CD4-positive, CD25-positive, alpha-beta regulatory T cell (primary cell): ENCODE results near the gene CLCN6. TPM values are rescaled to one million over a fixed set of nuclear protein-coding genes. Genes with fewer than 3 reads are reported as not detected.

Experiments used
- ATAC-seq, 2 donors: fragments of 150-1000 bp; cut with Tn5 transposase; one replicate each; pipeline ENCODE4 v1.10.0; 2021; ENCODE audit warnings: low read depth in 2 of 2, moderate number of reproducible peaks in 2 of 2, moderate library complexity in 1 of 2
- DNase-seq, 3 donors: peaks; one replicate each; pipeline versions ENCODE4 v3.0.0 to v3.0.0-alpha.2; 2012 to 2022; ENCODE audit warnings: mixed read lengths in 1 of 3
- H3K27ac ChIP-seq: one replicate; pipeline ENCODE4 v1.7.0; 2013; ENCODE audit warnings: mild to moderate bottlenecking, low read length; ENCODE audit not compliant: insufficient read depth, poor library complexity, severe bottlenecking
- H3K27me3 ChIP-seq: one replicate; pipeline ENCODE4 v1.7.0; 2013; ENCODE audit warnings: low read length; ENCODE audit not compliant: control insufficient read depth, insufficient read depth
- H3K36me3 ChIP-seq: one replicate; pipeline ENCODE4 v1.7.0; 2013; ENCODE audit warnings: mild to moderate bottlenecking, low read length, moderate library complexity; ENCODE audit not compliant: control insufficient read depth, insufficient read depth
- H3K4me1 ChIP-seq: 2 replicates; pipeline ENCODE4 v1.7.0; 2013; ENCODE audit warnings: mild to moderate bottlenecking, low read length; ENCODE audit not compliant: insufficient read depth, control insufficient read depth, poor library complexity, severe bottlenecking
- H3K4me3 ChIP-seq: one replicate; pipeline ENCODE4 v1.7.0; 2013; ENCODE audit warnings: low read depth, mild to moderate bottlenecking, low read length, moderate library complexity
- H3K9me3 ChIP-seq, 2 experiments: 1 replicate in 1 of 2; 2 replicates in 1 of 2; pipeline ENCODE4 v1.7.0; 2013; ENCODE audit warnings: low read length in 2 of 2, mild to moderate bottlenecking in 1 of 2, moderate library complexity in 1 of 2; ENCODE audit not compliant: control insufficient read depth in 2 of 2
- H3K27ac Mint-ChIP-seq, 3 donors: one replicate each; pipeline ENCODE4 v1.8.0; 2020 to 2022; ENCODE audit warnings: mild to moderate bottlenecking in 3 of 3, mixed read lengths in 3 of 3, moderate library complexity in 2 of 3
- H3K27me3 Mint-ChIP-seq: one replicate; pipeline ENCODE4 v1.8.0; 2022; ENCODE audit warnings: mild to moderate bottlenecking, mixed read lengths
- H3K36me3 Mint-ChIP-seq: one replicate; pipeline ENCODE4 v1.8.0; 2020; ENCODE audit warnings: mixed read lengths
- H3K4me1 Mint-ChIP-seq, 4 donors: one replicate each; pipeline ENCODE4 v1.8.0; 2020 to 2022; ENCODE audit warnings: mixed read lengths in 4 of 4, mild to moderate bottlenecking in 1 of 4
- H3K4me3 Mint-ChIP-seq, 4 donors: one replicate each; pipeline ENCODE4 v1.8.0; 2020 to 2022; ENCODE audit warnings: mild to moderate bottlenecking in 4 of 4, mixed read lengths in 4 of 4, moderate library complexity in 3 of 4
- H3K9me3 Mint-ChIP-seq, 7 donors: one replicate each; pipeline ENCODE4 v1.8.0; 2020 to 2022; ENCODE audit warnings: mixed read lengths in 7 of 7, mild to moderate bottlenecking in 3 of 7, moderate library complexity in 2 of 7
- polyA plus RNA-seq, 4 donors: library from polyadenylated mRNA; unstranded; fragments of 300-500 nt; fragmentation: Illumina TruSeq; gene quantifications; one replicate each; pipeline ENCODE4 v1.2.3, GENCODE V29; 2021
- total RNA-seq: library from RNA; stranded (reverse); gene quantifications from one replicate; pipeline ENCODE4 v1.2.3, GENCODE V29; 2022

The CLCN6 gene
- total and polyA plus RNA-seq, 5 donors from 2014 or later, result 1.6 to 13.5 (median 2.4) TPM

DNA sequence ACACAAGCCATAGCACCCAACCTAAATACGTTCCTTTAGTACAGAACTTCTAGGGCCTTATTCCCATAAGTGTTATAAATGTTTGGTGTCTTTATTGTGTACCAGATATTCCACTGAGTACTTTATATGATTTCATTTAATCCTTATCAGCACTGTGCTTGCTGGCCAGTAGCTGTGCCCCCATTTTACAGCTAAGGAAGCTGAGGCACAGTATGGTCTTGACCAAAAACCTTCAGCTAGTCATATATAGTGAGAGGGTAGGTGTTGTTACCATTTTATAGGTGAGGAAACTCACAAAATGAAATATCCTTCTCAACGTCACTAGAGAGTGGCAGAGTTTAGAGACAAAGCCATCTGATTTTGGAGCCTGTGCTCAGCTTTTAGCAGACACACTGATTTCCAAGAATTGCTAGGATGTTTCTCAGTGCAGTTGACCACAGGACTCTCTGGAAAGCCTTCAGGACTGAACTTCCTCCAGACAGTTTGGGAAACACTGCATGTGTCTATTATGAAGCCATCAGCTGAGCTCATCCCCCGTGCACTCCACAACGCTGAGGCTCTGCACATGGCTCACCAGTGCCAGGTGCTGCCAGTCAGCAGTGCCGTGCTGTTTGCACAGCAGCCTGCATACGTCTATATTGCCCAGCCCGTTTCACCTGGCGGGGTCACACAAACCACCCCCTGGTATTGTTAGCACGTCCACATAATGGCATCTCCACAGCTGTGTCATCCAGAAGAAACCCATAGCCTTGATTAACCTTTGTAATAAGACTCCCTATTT is 26.1 kb downstream of the CLCN6 start:
- Mint-ChIP-seq H3K9me3 (no peaks in the 10 kb centered on the region), H3K27ac (no peak overlapping the region), H3K4me3 (no peak overlapping the region), H3K4me1 (no peaks in the 10 kb centered on the region), H3K27me3 (no peaks in the 10 kb centered on the region), H3K36me3 (peaks cover 22% of the 10 kb centered on the region)
- H3K36me3 ChIP-seq, result peaks cover 60% of the 10 kb centered on the region
- DNase-seq, result no peak
- H3K27me3 ChIP-seq, result no peaks in the 10 kb centered on the region
- H3K9me3 ChIP-seq, result no peaks in the 10 kb centered on the region
- H3K4me3 ChIP-seq, result no peak overlapping the region
- H3K4me1 ChIP-seq, result no peaks in the 10 kb centered on the region
- ATAC-seq, result no peak
- no peak overlapping the region for H3K27ac ChIP-seq

DNA sequence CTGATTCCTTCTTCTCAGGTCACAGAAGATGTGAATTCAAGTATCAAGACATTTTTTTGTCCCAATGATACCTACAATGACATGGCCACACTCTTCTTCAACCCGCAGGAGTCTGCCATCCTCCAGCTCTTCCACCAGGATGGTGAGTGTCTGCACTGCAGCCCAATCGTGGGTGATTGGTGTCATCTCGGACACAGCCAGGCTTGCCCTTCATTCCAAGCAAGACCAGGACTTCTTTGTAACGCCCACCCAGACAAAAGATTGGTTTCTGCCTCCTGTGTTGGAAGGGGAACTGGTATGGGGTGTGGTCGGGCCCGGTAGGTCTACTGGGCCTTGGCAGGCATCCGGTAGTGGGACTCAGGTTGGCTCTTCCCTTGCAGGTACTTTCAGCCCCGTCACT is 27.5 kb downstream of the CLCN6 start:
- H3K27me3 ChIP-seq, result no peaks in the 10 kb centered on the region
- H3K36me3 ChIP-seq, result peaks cover 64% of the 10 kb centered on the region
- DNase-seq, result no peak
- H3K4me3 Mint-ChIP-seq, result no peak overlapping the region
- no peaks in the 10 kb centered on the region for H3K27me3 Mint-ChIP-seq
- H3K27ac ChIP-seq, result no peak overlapping the region
- peaks cover 24% of the 10 kb centered on the region for H3K36me3 Mint-ChIP-seq
- H3K4me1 ChIP-seq, result no peaks in the 10 kb centered on the region
- no peak overlapping the region for H3K27ac Mint-ChIP-seq
- H3K9me3 Mint-ChIP-seq, result no peaks in the 10 kb centered on the region
- H3K4me3 ChIP-seq, result no peak overlapping the region
- no peaks in the 10 kb centered on the region for H3K9me3 ChIP-seq
- H3K4me1 Mint-ChIP-seq, result peaks cover 0 to under 1% (median under 1%) of the 10 kb centered on the region in 4 donors
- no peak for ATAC-seq

DNA sequence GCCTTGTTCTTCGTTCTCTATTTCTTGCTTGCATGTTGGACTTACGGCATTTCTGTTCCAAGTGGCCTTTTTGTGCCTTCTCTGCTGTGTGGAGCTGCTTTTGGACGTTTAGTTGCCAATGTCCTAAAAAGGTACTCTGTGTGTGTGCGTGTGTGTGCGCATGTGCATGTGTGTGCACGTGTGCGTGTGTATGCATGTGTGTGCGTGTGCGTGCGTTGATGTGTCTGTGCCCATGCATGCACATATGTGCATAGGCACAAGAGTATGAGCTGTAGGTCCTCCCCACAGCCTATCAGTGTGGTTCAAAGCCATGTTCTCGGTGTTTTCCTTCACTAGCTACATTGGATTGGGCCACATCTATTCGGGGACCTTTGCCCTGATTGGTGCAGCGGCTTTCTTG is 27.9 kb downstream of the CLCN6 start:
- no peak overlapping the region for H3K4me3 Mint-ChIP-seq
- H3K27ac ChIP-seq, result no peak overlapping the region
- no peaks in the 10 kb centered on the region for H3K27me3 Mint-ChIP-seq
- no peaks in the 10 kb centered on the region for H3K27me3 ChIP-seq
- H3K4me1 Mint-ChIP-seq, result peaks cover 0 to 5% (median 2%) of the 10 kb centered on the region in 4 donors
- peaks cover 60% of the 10 kb centered on the region for H3K36me3 ChIP-seq
- H3K4me1 ChIP-seq, result no peaks in the 10 kb centered on the region
- no peaks in the 10 kb centered on the region for H3K9me3 Mint-ChIP-seq
- H3K36me3 Mint-ChIP-seq, result peaks cover 25% of the 10 kb centered on the region
- H3K9me3 ChIP-seq, result no peaks in the 10 kb centered on the region
- H3K27ac Mint-ChIP-seq, result no peak overlapping the region
- DNase-seq, result no peak
- no peak overlapping the region for H3K4me3 ChIP-seq
- no peak for ATAC-seq

DNA sequence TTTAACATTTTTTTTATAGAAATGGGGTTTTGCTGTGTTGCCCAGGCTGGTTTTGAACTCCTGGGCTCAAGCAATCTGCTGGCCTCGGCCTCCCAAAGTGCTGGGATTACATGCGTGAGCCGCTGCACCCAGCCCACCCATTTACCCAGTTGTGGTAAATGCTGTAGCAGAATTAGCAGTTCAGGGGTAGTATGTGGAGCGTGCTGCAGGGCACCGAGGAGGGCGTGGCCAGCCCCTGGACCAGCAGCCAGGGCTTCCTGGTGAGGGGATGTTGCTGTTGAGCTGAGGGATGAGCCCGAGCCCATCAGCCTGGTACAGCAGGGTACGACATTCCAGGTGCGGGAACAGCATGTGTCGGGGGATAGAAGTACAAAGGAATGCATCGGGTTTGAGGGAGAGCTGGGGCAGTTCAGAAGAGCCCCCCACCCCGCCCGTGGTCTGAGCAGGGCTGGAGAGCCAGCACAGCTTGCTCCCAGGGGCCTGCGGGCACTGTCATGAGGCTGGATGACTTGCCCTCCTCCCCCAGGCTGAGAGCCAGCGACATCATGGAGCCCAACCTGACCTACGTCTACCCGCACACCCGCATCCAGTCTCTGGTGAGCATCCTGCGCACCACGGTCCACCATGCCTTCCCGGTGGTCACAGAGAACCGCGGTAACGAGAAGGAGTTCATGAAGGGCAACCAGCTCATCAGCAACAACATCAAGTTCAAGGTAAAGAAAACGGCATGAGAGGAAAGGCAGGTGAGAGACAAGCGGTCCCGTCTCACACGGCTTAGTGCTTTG is 29.6 kb downstream of the CLCN6 start:
- no peak overlapping the region for H3K4me3 ChIP-seq
- peaks cover 24% of the 10 kb centered on the region for H3K36me3 Mint-ChIP-seq
- no peaks in the 10 kb centered on the region for H3K9me3 Mint-ChIP-seq
- peaks cover 54% of the 10 kb centered on the region for H3K36me3 ChIP-seq
- peaks cover 0 to 7% (median 2%) of the 10 kb centered on the region in 4 donors for H3K4me1 Mint-ChIP-seq
- no peak overlapping the region for H3K4me3 Mint-ChIP-seq
- H3K9me3 ChIP-seq, result no peaks in the 10 kb centered on the region
- DNase-seq, result no peak
- no peaks in the 10 kb centered on the region for H3K4me1 ChIP-seq
- no peaks in the 10 kb centered on the region for H3K27me3 Mint-ChIP-seq
- H3K27me3 ChIP-seq, result no peaks in the 10 kb centered on the region
- H3K27ac Mint-ChIP-seq, result no peak overlapping the region
- no peak for ATAC-seq
- H3K27ac ChIP-seq, result no peak overlapping the region

DNA sequence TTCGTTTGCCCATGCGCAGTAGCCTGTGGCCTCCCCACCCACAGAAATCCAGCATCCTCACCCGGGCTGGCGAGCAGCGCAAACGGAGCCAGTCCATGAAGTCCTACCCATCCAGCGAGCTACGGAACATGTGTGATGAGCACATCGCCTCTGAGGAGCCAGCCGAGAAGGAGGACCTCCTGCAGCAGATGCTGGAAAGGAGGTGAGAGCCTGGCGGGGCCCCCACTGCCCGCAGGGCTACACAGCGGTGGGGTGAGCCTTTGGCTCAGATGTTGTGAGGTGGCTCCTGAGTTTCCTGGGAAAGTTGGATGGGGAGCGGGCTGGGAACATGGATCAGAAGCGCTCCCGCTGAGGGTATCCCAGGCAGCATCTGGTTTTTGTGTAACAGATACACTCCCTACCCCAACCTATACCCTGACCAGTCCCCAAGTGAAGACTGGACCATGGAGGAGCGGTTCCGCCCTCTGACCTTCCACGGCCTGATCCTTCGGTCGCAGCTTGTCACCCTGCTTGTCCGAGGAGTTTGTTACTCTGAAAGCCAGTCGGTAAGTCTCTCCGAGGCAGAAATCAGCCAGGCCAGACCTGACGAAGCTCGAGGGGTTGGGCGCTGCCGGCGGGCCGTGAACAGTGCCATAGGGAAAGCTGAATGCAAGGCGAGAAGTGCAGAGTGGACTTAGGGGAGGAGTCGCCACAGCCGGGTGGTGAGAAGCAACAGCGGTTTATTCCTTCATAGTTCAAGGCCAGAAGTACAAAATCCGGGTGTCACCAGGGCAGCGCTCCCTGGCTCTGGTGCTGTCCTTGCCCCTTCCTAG is 31.2 kb downstream of the CLCN6 start:
- no peaks in the 10 kb centered on the region for H3K27me3 ChIP-seq
- H3K4me1 ChIP-seq, result no peaks in the 10 kb centered on the region
- Mint-ChIP-seq H3K4me1 (peaks cover 0 to 7% (median 2%) of the 10 kb centered on the region in 4 donors), H3K27ac (no peak overlapping the region), H3K9me3 (no peaks in the 10 kb centered on the region), H3K36me3 (peaks cover 36% of the 10 kb centered on the region), H3K27me3 (no peaks in the 10 kb centered on the region), H3K4me3 (no peak overlapping the region)
- peaks cover 54% of the 10 kb centered on the region for H3K36me3 ChIP-seq
- ATAC-seq, result no peak
- no peaks in the 10 kb centered on the region for H3K9me3 ChIP-seq
- H3K27ac ChIP-seq, result no peak overlapping the region
- no peak overlapping the region for H3K4me3 ChIP-seq
- no peak for DNase-seq

DNA sequence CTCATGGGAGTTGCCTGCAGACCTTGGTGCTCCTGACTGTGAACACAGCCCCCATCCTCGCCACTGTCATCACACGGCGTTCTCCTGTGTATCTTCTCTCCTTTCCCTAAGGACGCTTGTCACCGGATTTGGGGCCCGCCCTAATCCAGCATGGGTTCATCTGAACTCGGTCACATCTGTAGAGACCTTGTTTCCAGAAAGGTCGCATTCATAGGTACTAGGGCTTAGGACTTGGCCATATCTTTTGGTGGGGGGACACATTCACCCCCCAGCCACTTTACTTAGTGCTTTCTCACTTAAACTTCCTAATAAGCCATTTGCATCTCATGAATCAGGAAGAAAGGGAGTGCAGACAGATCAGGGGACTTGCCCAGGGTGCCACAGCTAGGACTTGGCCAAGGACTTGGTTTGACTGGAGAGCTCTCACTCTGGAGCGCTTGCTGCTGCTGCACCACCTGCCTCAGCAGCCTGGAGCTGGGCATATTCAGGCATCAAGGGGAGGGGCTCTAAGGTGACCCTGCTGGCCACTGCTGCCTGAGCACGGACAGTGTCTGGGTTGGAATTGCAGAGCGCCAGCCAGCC is 31.9 kb downstream of the CLCN6 start:
- no peak overlapping the region for H3K27ac ChIP-seq
- Mint-ChIP-seq H3K4me1 (peaks cover 0 to 9% (median 2%) of the 10 kb centered on the region in 4 donors), H3K9me3 (no peaks in the 10 kb centered on the region), H3K27me3 (no peaks in the 10 kb centered on the region), H3K36me3 (peaks cover 34% of the 10 kb centered on the region), H3K4me3 (peak overlapping the region in 1 of 4 donors; percentile 68), H3K27ac (no peak overlapping the region)
- no peaks in the 10 kb centered on the region for H3K9me3 ChIP-seq
- no peaks in the 10 kb centered on the region for H3K27me3 ChIP-seq
- no peak overlapping the region for H3K4me3 ChIP-seq
- no peaks in the 10 kb centered on the region for H3K4me1 ChIP-seq
- peaks cover 53% of the 10 kb centered on the region for H3K36me3 ChIP-seq
- DNase-seq (no peak), ATAC-seq (no peak)
